GM18508 (cell line): ENCODE results near the gene IDI2.
A peak's percentile ranks its signal among the peaks of the same experiment; 100 is the strongest.
"Not testable (repeated sequence)": the region's sequence is repeated elsewhere in the genome, so short reads cannot be mapped to it uniquely, and the experiment has no call there.

ENCODE experiments used
- ATAC-seq: cut with Tn5 transposase; IDR thresholded peaks from one replicate; pipeline ENCODE4 v1.9.1; 2021; ENCODE audit warnings: moderate number of reproducible peaks; ENCODE audit not compliant: insufficient read depth, unreplicated experiment

IDI2 gene

GRCh38 chr10:1048349-1048731, 22.7 kb upstream of the IDI2 start:
- ATAC-seq, result no peak

- no peak for ATAC-seq
These were observed 22.3 kb upstream of the IDI2 start for GRCh38 chr10:1047937-1048336.

- no peak for ATAC-seq
These were observed 19.8 kb upstream of the IDI2 start for GRCh38 chr10:1045415-1045814.

GRCh38 chr10:1044964-1045363, 19.3 kb upstream of the IDI2 start:
- ATAC-seq, result no peak

- no peak for ATAC-seq
These were observed 18.5 kb upstream of the IDI2 start for GRCh38 chr10:1044146-1044545.

GRCh38 chr10:1043532-1043995, 17.9 kb upstream of the IDI2 start:
- ATAC-seq, result no peak

- no peak for ATAC-seq
These were observed 15.9 kb upstream of the IDI2 start for GRCh38 chr10:1041514-1041913.

- ATAC-seq, result no peak
These were observed 14.5 kb upstream of the IDI2 start for GRCh38 chr10:1040133-1040532.

- ATAC-seq, result not testable (repeated sequence)
These were observed 13.1 kb upstream of the IDI2 start for GRCh38 chr10:1038769-1039168.

GRCh38 chr10:1037098-1037497, 11.4 kb upstream of the IDI2 start:
- ATAC-seq, result no peak

- ATAC-seq, result peak; percentile 67
These were observed 10.7 kb upstream of the IDI2 start for GRCh38 chr10:1036341-1036791.

GRCh38 chr10:1035201-1035600, 9.5 kb upstream of the IDI2 start:
- ATAC-seq, result no peak

GRCh38 chr10:1034758-1035157, 9.1 kb upstream of the IDI2 start:
- no peak for ATAC-seq

- ATAC-seq, result no peak
These were observed 7.9 kb upstream of the IDI2 start for GRCh38 chr10:1033601-1034000.

GRCh38 chr10:1029838-1030237, 4.2 kb upstream of the IDI2 start:
- ATAC-seq, result no peak

GRCh38 chr10:1026578-1026977, 919 bp upstream of the IDI2 start:
- ATAC-seq, result no peak

- ATAC-seq, result no peak
These were observed 1.6 kb downstream of the IDI2 start for GRCh38 chr10:1024103-1024502.

GRCh38 chr10:1022413-1022812, 3.2 kb downstream of the IDI2 start:
- ATAC-seq, result no peak

- no peak for ATAC-seq
These were observed 4.7 kb downstream of the IDI2 start for GRCh38 chr10:1020958-1021357.

GRCh38 chr10:1020460-1020859, 5.2 kb downstream of the IDI2 start:
- no peak for ATAC-seq

GRCh38 chr10:1019362-1019761, 6.3 kb downstream of the IDI2 start:
- ATAC-seq, result no peak

- no peak for ATAC-seq
These were observed 10.0 kb downstream of the IDI2 start for GRCh38 chr10:1015688-1016087.

- no peak for ATAC-seq
These were observed 14.0 kb downstream of the IDI2 start for GRCh38 chr10:1011696-1012095.
